DMS 273 treated with DMSO at 0.1 percent for 48 hours (cell line): ENCODE data around the gene MMP24.

Experiments used
- DNase-seq: peaks from one replicate; lab custom pipeline; 2025; lab: John Stamatoyannopoulos, UW

The MMP24 gene

GRCh38 chr20:35279040-35279439 is 52.5 kb downstream of the MMP24 start:
- no peak for DNase-seq

- no peak for DNase-seq
Measured at GRCh38 chr20:35279533-35280174, 53.2 kb downstream of the MMP24 start.

- no peak for DNase-seq
Measured at GRCh38 chr20:35280523-35280922, 54.0 kb downstream of the MMP24 start.

GRCh38 chr20:35281506-35282101 is 55.1 kb downstream of the MMP24 start:
- no peak for DNase-seq

GRCh38 chr20:35283441-35284266 is 57.2 kb downstream of the MMP24 start:
- DNase-seq: no peak

- peak; percentile 69 for DNase-seq
Measured at GRCh38 chr20:35284267-35284991, 57.9 kb downstream of the MMP24 start, which contains the start of gene EIF6. Gene EIF6 (minus strand): TSS chr20:35284772. CDS start chr20:35284487, 285 bp downstream.

- no peak for DNase-seq
Measured at GRCh38 chr20:35284992-35285805, 58.7 kb downstream of the MMP24 start.

- no peak for DNase-seq
Measured at GRCh38 chr20:35285806-35286076, 59.3 kb downstream of the MMP24 start.

- DNase-seq: no peak
Measured at GRCh38 chr20:35286077-35286898, 59.8 kb downstream of the MMP24 start.

- DNase-seq: no peak
Measured at GRCh38 chr20:35286899-35287508, 60.5 kb downstream of the MMP24 start.

- no peak for DNase-seq
Measured at GRCh38 chr20:35287509-35288324, 61.2 kb downstream of the MMP24 start.

GRCh38 chr20:35288325-35289060 is 62.0 kb downstream of the MMP24 start:
- no peak for DNase-seq

GRCh38 chr20:35290186-35290886 is 63.8 kb downstream of the MMP24 start:
- no peak for DNase-seq

GRCh38 chr20:35290887-35291417 is 64.5 kb downstream of the MMP24 start:
- no peak for DNase-seq

- DNase-seq: no peak
Measured at GRCh38 chr20:35291654-35292503, 65.4 kb downstream of the MMP24 start, which contains the start of gene FAM83C. Gene FAM83C (minus strand): TSS chr20:35292425. CDS start chr20:35292304, 121 bp downstream.

GRCh38 chr20:35292504-35293285 is 66.2 kb downstream of the MMP24 start:
- DNase-seq: no peak
